GM12865 (cell line): ENCODE results near the gene RNPEPL1.

Experiments
- DNase-seq: peaks from one replicate; pipeline ENCODE4 v3.0.0; 2010; ENCODE audit warnings: low read depth
- H3K4me3 ChIP-seq: 2 replicates; pipeline ENCODE4 v1.5.1; 2011; ENCODE audit warnings: mild to moderate bottlenecking, low read depth, low read length, control low read depth
- CTCF ChIP-seq: IDR thresholded peaks from 2 replicates; pipeline ENCODE4 v1.5.1; 2011; ENCODE audit warnings: low read length, control low read depth, low read depth, inconsistent platforms; ENCODE audit not compliant: insufficient read depth; ENCODE audit errors: missing control alignments

Gene RNPEPL1

GRCh38 chr2:240556553-240557100, 11.7 kb upstream of the RNPEPL1 start:
- no peak overlapping the region for H3K4me3 ChIP-seq
- DNase-seq = peak; percentile 79
- TF ChIP-seq CTCF = peak; percentile 83

DNA sequence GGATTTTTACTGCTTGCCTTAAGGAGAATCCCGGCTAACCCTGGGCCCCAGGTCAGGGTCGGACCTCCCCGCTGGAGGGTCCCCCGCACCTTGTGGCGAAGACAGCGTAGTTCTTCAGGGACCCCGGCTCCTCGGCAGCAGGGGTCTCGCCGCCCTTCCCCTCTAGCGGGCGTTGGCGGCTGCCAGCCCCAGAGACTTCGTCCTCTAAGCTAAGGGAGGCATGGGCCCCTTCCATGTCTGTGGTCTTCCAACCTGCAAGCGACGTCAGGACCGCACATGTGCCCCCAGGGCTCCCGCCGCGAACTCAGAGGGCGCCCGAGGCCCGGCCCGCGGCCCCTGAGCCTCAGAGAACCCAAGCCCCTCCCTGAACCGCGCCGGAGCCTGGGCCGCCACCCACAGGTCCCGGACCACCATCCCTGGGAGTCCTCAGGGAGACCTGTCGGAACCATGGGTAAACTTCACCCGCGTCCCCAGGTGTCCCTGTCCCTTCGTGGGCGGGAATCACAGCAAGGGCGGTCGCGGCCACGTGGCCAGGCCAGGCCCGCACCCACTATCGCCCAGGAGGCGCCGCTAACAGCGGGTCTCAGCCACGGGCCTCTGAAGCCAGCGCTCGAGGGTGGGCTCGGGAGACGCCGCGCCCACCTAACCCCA, 11.1 kb upstream of the RNPEPL1 start:
- TF ChIP-seq CTCF = no peak
- H3K4me3 ChIP-seq = peak overlapping the region; percentile 49
- no peak for DNase-seq

DNA sequence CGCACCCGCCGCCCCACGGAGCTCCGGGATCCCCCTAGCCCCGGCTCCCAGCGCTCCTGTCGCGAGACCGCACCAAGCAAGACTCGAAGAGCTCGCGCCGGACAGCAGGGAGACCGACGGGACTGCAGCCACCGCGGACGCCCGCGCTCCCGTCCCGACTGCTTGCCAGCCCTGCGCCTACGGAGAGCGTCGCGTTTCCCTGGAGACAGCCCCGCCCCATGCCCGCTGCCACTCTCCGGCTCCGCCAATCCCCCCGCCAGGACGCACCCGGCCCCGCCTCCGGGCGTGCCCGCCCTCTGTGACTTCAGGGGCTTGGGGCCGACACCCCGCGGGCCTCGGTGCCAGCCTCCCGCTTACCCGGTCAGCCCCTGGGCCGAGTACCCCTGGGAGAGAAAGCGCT, 10.5 kb upstream of the RNPEPL1 start, which contains the start of gene ANKMY1:
Gene ANKMY1, minus strand, starts transcription at position 181 of the 400 bp plus-strand sequence. CDS start 653 bp downstream, outside the sequence.
- no peak for TF ChIP-seq CTCF
- H3K4me3 ChIP-seq = peak within 1 kb of the TSS; percentile 49
- DNase-seq = peak; percentile 86

GRCh38 chr2:240558236-240558761, 10.0 kb upstream of the RNPEPL1 start:
- TF ChIP-seq CTCF = no peak
- no peak for DNase-seq
- peak overlapping the region; percentile 49 for H3K4me3 ChIP-seq

GRCh38 chr2:240559286-240559685, 9.0 kb upstream of the RNPEPL1 start:
- H3K4me3 ChIP-seq = peak overlapping the region; percentile 82
- TF ChIP-seq CTCF = no peak

GRCh38 chr2:240560084-240560479, 8.2 kb upstream of the RNPEPL1 start, which contains the start of gene DUSP28:
Gene DUSP28, plus strand, starts transcription at chr2:240560357. Its CDS starts 328 bp downstream, at chr2:240560685.
- peak within 1 kb of the TSS; percentile 90 for H3K4me3 ChIP-seq
- DNase-seq = peak; percentile 94
- no peak for TF ChIP-seq CTCF

More at GRCh38 chr2:240559286-240559685, 9.0 kb upstream of the RNPEPL1 start:
- no peak for DNase-seq
